A549 treated with DMSO at 1 μM for 4 hours (cell line): ENCODE results near the gene GSTA2. TPM values are rescaled to one million over a fixed set of nuclear protein-coding genes. Genes with fewer than 3 reads are reported as not detected.

Experiments
- total RNA-seq: library from RNA; stranded (reverse); fragments of 200-300 nt; extraction: Qiagen RNA extraction; gene quantifications from 5 replicates; pipeline ENCODE4 v1.2.3, GENCODE V29; 2022; ENCODE audit warnings: low read depth

Gene GSTA2
- 0.06 to 0.17 TPM in 2 of 5 replicates, not detected in the others for total RNA-seq

DNA sequence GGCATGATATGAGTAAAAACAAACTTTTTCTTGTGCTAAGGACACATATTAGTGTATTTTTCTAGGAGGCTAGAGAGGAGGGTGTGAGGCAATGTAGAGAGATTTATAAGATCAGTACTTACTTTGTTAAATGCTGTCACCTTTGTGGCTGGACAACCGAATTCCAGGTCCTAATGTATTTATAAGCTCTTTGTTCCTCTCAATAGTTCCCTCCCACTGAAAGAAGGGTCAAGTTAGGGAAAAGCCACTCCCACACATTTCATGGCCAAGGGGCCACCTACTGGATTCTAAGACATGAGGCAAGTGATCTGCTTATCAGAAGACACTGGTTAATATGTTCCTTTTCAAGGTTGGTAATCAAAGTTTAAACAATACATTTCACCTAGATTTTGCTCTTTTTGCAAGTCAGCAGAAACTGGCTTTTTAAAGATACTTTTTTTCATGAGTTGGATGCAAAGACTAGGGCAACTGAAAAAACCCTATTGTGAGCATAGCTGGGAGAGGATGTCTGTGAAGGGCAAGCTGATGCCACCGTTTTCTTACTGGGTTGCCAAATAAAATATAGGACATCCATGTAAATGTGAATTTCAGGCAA is at the start of gene GSTA2:
Gene GSTA2 (minus strand): TSS at position 154 of the 595 bp plus-strand sequence. CDS start 5,528 bp downstream, outside the sequence.

DNA sequence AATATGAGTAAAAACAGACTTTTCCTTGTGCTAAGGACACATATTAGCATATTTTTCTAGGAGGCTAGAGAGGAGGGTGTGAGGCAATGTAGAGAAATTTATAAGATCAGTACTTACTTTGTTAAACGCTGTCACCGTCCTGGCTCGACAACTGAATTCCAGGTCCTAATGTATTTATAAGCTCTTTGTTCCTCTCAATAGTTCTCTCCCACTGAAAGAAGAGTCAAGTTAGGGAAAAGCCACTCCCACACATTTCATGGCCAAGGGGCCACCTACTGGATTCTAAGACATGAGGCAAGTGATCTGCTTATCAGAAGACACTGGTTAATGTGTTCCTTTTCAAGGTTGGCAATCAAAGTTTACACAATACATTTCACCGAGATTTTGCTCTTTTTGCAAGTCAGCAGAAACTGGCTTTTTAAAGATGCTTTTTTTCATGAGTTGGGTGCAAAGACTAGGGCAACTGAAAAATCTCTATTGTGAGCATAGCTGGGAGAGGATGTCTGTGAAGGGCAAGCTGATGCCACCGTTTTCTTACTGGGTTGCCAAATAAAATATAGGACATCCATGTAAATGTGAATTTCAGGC is 40.5 kb upstream of the GSTA2 start, which contains the start of gene GSTA1:
Gene GSTA1 (minus strand): TSS at position 149 of the 588 bp plus-strand sequence. CDS start 4,549 bp downstream, outside the sequence.

Other genes with a start within 250 kb of the GSTA2 start
- gene TRAM2, start 186.4 kb downstream of the GSTA2 start, total RNA-seq, result 21.7 to 26.9 TPM (median 24.5 TPM) in 5 replicates
- 35.1 to 47.4 TPM (median 40.0 TPM) in 5 replicates for gene TMEM14A, start 92.4 kb downstream of the GSTA2 start, total RNA-seq
- gene GSTA1, start 40.3 kb upstream of the GSTA2 start, total RNA-seq, result not detected in 5 replicates
- gene GSTA5, start 77.3 kb upstream of the GSTA2 start, total RNA-seq, result not detected in 5 replicates
- gene GSTA3, start 146.2 kb upstream of the GSTA2 start, total RNA-seq, result not detected in 5 replicates
- 7.5 to 9.5 TPM (median 9.2 TPM) in 5 replicates for gene GSTA4, start 231.8 kb upstream of the GSTA2 start, total RNA-seq